Stimulated activated CD4-positive, alpha-beta T cell treated with anti-CD3 and anti-CD28 coated beads, Interleukin-1b, Interleukin-23, amount 100 ng/mL, for 4 hours (primary cell): Measurements from ENCODE around the gene PLOD2.

ENCODE experiments used
- DNase-seq, 2 donors: peaks; one replicate each; pipeline ENCODE4 v3.0.0-alpha.2; 2020; ENCODE audit warnings: low read depth in 2 of 2

Gene PLOD2

DNA sequence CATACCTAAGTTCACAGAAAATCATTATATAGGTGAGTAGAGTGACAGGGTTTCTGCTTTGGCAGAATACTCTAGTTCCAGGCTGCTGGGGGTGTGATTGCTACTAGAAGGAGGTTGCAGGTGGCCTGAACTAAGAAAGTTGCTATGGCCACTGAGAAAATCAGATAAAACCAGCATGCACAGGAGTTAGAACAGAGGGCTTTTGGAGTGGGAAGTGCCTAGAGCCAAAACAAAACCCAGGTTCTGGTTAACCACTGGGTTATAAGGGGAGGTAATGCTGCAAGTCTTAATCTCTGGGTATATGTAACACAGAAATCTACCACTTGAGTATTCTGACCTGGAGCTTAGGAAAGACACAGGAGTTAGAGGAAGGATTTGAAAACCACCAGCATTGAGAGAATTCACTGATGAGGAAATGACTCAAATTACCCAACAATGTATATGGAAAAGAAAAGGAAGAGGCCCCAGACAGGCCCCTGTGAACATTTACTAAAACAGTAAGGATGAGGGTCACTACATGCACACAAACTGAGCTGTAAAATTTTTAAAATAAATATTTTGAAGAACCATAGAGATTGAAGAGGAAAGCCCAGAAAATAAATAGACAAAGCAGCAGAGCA, 60.0 kb downstream of the PLOD2 start:
- DNase-seq, result no peak

GRCh38 chr3:146100180-146100579, 60.8 kb downstream of the PLOD2 start:
- no peak for DNase-seq

DNA sequence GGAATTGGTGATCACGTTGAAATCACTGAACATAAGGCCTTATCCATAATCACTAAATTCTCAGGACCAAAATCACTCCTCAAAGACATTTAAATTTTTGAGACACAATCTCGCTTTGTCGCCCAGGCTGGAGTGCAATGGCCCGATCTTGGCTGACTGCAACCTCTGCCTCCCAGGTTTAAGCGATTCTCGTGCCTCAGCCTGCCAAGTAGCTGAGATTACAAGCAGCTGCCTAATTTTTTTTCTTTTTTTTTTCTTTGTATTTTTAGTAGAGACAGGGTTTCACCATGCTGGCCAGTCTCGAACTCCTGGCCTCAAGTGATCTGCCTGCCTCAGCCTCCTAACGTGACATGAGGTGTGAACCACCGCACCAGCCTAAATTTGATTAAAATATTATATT, 61.7 kb downstream of the PLOD2 start:
- no peak for DNase-seq

DNA sequence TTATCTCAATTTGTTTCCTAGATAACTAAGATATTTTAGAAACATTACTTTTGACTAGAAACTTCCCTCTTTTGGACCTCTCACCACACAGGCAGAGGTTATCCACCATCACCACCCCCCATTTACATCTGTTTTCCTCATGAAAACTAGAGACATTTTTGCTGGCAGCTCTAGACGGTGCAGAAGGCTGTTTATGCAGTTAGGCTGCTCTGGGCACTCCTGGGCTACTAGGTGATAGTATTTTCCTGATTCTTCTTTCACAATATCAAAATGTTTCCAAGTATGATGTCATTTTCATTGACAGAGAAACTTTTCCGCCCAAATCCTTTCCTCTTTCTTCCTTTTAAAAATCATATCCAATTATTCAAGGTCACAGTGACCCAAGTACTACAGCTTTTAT, 67.1 kb downstream of the PLOD2 start:
- DNase-seq, result no peak

- no peak for DNase-seq
Measured at GRCh38 chr3:146092230-146092629, 68.8 kb downstream of the PLOD2 start.

DNA sequence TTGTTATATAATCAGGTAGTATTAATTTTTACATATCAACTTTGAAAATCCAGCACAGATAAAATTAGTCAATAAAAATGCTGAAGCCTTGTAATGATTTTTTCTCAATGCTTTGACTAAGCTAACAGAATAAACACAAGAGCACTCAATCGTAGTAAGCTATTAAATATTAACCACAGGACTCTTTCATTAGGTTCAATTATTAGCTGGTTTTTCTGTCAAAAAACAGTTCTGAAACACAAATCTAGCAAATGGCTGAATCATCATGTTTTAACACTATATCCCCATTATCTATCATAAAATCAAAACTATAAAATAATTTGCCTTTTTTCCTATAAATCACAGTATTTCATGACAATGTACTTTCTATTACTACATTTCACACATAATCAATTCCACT, 69.6 kb downstream of the PLOD2 start:
- DNase-seq, result no peak

GRCh38 chr3:146090521-146090920, 70.5 kb downstream of the PLOD2 start:
- DNase-seq, result no peak

DNA sequence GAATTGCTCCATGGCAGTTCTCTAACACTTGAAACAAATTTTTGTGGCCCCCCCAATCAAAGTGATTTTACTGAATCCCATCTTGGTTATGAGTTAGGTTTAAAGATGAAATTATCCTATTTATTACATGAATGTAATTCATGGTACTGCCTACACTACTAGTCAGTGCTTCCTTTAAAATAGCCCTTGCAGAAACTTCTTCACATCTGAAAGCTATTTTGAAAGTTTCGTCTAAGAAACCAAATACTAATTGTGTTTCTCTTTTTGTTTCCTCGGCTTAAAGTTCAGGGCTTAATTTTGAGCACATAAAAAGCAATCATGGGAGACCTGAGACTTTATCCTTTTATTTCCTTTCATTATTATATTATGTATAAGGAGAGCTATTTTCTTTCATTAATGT, 72.1 kb downstream of the PLOD2 start:
- no peak for DNase-seq

DNA sequence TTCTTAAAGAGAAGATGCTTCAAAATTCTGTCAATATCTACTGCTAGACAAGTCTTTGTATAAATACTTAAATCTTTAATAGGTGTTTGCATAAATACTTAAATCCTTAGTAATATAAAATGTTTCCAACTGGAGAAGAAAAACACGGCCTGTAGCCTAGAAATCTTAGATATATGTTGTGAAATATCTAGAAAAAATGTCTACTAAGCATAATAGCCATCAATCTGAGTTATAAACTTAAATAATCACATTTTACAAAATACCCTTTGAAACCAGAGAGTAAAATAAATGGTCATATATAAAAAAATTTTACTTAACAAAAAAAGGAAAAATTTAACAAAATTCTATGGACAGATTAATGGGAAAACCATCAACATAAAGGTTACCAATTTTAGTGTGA, 73.9 kb downstream of the PLOD2 start:
- no peak for DNase-seq

DNA sequence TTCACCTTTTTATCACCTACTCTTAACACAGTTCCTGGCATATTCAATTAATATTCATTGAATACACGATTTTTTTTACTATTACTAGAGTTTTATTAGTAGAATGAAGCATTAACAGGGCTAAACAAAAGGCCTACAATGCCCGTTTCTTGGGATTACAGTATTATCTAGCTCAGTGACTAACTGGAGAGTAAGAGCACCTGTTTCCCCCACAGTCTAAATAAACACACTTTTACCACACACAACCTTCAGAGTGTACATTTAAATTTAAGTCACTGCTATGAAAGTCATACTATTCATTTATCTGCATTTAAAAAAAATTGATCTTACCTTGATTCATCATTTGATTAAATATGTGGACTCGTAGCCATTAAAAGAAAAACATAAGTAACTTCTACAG, 74.8 kb downstream of the PLOD2 start:
- DNase-seq, result no peak

GRCh38 chr3:146085678-146086077, 75.3 kb downstream of the PLOD2 start:
- DNase-seq, result no peak

DNA sequence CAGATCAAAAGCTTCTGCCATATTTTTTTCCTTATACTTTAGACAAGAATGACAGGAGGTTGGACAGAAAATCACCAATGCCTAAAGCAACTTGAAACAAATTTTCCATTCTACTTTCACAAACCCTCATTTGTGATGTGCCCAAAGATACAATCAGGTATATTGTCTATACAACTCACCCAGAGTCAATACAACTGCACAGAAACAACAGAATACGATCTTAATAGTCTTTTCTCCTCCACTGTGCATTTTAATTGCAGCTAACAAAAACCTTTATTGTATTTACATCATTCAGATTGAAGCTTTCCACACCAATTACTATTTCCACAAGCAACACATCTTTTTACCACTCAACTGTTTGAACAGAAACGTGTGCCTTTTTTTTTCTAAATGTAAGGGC, 80.4 kb downstream of the PLOD2 start:
- DNase-seq, result no peak

DNA sequence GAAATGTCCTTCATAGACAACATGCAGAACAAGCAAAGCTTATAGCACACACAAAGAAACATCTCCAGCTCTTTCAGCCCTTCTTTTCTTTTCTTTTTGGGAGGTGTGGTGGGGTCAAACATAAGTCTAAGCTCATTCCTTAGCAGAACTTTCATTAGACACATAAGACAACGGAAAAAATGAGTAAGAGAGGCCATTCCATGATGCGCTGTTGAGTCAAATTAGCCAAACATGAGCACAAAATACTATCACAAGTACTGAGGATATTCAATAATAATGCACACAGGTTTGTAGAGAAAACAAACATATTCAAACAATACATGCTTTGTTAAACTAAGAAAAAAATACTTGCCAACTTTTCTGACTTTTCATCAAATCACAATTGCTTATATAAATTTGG, 83.0 kb downstream of the PLOD2 start:
- DNase-seq, result no peak

GRCh38 chr3:146077181-146077580, 83.8 kb downstream of the PLOD2 start:
- no peak for DNase-seq

DNA sequence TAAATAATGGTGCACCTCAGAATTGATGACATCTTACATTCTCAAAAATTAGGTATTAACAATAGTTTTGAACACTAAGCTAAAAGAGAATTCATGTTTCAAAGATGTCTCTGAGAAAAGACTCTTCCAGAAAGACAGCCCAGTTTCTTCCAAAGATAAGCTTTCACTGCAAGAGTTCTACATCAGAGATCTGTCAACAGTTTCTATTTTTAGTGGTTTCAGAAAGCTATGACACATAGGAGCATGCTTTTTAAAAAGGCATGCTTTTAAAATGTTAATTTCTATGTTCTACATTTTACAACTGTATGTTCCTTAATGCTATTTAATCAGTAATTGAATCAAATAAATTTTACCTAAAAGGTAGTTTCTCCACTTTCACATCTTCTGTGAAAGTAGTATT, 88.2 kb downstream of the PLOD2 start:
- DNase-seq, result no peak

DNA sequence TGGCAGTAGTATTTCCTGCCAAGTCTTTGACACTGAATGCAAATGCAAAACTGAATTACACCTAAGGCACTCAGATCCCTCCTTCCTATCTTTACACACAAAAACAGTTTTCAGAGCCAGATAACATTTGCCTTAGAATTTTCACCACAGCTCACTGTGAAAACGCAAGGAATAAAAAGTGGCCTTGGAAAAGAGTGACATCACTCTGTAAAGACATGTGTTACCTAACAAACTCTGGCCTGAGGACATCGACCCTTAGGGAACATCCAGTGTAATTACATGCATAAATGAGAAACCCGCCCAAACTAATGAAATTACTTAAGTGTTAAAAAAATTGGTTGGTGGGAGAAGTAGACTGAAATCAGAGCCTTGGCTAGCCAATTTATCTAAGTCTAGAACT, 88.9 kb downstream of the PLOD2 start:
- no peak for DNase-seq

GRCh38 chr3:146071632-146072031, 89.4 kb downstream of the PLOD2 start:
- DNase-seq, result no peak

DNA sequence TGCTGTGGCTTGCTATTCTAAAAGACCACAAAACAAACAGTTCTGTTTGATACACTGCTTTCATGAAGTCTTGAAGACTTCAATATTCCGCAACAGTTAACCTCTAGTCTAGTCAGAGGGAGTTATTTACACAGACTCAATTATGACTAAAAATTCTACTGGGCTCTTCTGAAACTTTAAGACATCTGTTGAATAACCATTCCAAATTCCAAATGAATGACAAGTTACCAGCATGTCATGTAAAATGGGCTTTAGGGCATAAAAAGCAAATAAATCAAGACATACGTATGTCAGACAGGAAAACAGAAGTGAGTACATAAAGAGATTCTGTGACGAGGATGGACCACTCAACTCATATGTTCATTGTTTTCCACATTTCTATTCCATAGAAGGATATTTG, 93.9 kb downstream of the PLOD2 start:
- no peak for DNase-seq

- DNase-seq, result no peak
Measured at GRCh38 chr3:146065573-146066006, 95.4 kb downstream of the PLOD2 start.

GRCh38 chr3:146058241-146058640, 102.7 kb downstream of the PLOD2 start:
- no peak for DNase-seq

- DNase-seq, result no peak
Measured at GRCh38 chr3:146052791-146053310, 108.1 kb downstream of the PLOD2 start.

GRCh38 chr3:146052056-146052790, 108.8 kb downstream of the PLOD2 start:
- DNase-seq, result no peak

GRCh38 chr3:146050691-146051090, 110.3 kb downstream of the PLOD2 start:
- no peak for DNase-seq

GRCh38 chr3:146047485-146047884, 113.5 kb downstream of the PLOD2 start:
- DNase-seq, result no peak
